Activated CD4-positive, alpha-beta T cell treated with anti-CD3 and anti-CD28 coated beads for 24 hours (primary cell): Measurements from ENCODE around the gene CALCR.
"Not testable (repeated sequence)": the region's sequence is repeated elsewhere in the genome, so short reads cannot be mapped to it uniquely, and the experiment has no call there.

ENCODE experiments used
- DNase-seq, 2 donors: peaks; one replicate each; pipeline ENCODE4 v3.0.0-alpha.2; 2020; ENCODE audit warnings: low read depth in 2 of 2

The CALCR gene

DNA sequence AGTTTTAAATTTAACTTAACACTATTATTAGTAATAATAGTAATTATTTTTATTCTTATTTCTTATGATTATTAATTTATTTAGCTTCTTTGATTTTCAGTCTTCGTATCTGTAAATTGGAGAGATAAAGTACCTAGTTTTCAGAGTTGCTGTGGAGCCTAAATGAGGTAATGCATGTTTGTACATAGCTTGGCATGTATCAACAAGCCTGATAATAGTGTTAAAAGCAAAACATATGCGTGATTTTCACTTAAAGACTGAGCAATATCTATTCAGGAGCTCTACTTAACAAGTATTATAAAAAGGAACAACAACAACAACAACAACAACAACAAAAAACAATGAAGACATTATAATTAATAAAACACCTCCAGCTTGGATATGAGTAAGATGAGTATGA lies 12.4 kb downstream of the CALCR start:
- no peak for DNase-seq

DNA sequence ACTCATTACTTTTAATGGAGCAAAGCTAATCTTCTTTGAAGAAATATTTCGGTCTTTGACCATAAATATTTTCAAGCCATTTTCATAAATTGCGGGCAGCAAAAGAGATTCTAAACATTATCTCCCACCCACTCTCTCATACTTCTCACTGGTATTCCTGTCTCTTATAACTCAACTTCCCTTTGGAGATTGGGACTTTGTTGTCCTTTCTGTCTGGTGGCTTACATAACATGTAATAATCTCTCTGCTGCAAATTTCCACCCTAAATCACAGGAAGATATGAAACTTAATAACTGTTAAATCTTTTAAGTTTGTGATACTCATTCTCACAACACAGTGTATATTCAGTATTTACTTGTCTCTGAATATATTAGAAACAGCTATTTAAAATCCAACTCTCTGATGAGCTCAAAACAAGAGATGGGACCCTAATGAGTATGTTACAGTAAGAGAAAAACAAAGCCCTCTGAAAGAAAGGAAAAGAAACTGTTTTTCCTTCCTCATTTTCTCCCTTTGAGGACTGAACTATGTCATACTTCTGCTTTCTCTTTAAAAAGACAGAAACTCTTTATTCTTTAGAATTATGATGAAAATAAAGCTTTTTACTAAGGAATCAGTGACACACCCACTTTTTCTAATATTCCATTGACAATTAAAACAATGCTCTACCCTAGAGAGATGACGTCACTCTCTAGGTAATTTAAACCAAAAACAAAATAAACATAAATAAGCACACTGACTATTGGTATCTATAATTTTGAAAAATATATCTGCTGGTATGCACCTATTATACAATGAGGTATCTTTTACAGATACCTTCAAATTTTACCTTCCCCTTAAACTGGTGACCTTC lies 14.7 kb downstream of the CALCR start:
- DNase-seq = no peak

GRCh38 chr7:93558705-93559614 lies 15.6 kb downstream of the CALCR start:
- no peak for DNase-seq

DNA sequence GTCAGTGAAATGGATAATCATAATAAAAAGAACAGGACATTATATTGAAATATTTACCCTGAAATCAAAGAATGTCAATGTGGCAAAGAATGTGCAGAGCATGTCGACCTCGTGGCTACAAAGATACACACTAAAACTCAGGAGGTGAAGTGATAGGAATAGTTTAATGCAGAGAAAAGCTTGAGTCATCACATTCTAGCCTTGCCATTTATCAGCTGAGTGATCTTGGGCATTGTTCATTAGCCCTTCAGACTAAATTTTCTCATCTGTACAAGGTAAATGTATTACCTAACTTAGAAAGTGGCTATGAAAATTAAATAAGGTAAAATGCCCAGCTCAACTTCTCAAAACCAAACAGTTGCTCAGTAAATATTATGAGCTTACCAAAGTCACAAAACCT lies 22.6 kb downstream of the CALCR start:
- no peak for DNase-seq

GRCh38 chr7:93551063-93551895 lies 23.2 kb downstream of the CALCR start:
- no peak for DNase-seq

- no peak for DNase-seq
These were observed 26.8 kb downstream of the CALCR start for GRCh38 chr7:93547716-93548115.

GRCh38 chr7:93544691-93545090 lies 29.8 kb downstream of the CALCR start:
- no peak for DNase-seq

DNA sequence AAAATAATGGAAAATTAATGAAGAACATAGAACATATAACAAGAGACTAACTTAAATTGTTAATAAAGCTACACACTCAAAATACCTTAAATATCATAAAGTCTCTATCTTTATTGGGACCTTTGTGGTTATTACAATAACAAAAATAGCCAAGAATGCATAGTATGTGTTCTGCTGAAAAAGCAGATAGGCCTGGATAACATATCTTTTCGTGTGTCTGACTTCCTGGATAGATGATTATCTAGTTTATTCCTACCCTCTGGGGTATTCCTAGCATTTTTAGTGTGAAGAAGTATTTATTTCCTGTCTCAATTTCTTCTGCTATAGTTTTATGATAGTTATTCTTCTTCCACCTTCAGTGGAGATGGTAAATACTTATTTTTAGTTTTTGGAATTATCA lies 36.5 kb downstream of the CALCR start:
- DNase-seq = no peak

DNA sequence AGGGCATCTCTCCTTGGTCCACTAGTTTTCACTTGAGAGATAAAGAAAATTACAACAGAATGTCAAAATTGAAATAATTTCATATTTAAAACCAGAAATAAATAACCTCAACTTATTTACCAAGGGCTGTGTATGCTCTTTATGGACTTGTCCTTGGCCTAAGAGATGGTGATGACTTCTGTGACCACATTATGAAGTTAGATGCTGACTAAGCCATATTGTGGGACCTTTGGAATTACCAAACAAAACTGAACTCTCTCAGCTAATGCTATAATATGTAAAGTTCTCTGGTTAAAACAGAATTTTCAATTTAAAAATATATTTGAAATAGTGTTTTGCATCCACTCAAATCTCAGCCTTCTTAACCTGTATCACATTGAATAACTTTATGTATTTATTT lies 38.9 kb downstream of the CALCR start:
- DNase-seq = no peak

GRCh38 chr7:93530701-93531100 lies 43.8 kb downstream of the CALCR start:
- no peak for DNase-seq

DNA sequence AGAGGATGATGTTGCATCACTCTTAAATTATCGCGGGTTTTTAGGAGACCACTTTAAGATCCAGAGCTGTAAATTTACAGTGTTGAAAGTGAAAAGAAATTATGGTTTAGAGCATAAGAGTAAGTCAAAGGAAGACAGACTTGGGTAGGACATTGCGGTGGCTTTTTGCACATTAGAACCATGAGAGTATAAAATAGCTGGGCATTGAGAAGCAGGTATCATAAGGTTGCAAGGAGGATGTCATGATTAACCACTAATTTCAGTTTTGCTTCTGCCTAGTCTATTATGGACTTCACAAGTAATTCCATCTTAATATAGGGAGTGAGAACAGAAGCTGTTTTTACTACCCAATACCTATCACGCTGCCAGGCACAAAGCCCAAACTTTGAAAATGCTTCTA lies 57.7 kb downstream of the CALCR start:
- DNase-seq = no peak

DNA sequence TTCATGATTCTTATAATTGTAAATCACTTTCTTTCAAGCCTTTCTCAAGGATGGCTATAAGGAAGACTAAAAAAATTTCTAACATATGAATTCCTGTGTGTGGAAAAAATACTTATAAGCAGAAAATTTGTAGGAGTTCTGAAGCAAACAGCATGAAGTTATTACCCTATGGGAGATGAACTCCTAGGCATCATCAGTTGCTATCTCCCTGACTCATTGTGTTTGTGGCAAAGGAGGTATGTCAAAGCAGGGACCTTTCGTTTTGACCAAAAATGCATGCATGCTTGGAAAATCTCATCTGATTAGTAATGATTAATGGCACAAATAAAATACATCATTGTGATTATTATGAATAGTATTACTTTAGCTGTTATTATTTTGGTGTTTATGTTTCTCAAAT lies 59.4 kb downstream of the CALCR start:
- DNase-seq = no peak

- DNase-seq = no peak
These were observed 65.2 kb downstream of the CALCR start for GRCh38 chr7:93509303-93509702.

DNA sequence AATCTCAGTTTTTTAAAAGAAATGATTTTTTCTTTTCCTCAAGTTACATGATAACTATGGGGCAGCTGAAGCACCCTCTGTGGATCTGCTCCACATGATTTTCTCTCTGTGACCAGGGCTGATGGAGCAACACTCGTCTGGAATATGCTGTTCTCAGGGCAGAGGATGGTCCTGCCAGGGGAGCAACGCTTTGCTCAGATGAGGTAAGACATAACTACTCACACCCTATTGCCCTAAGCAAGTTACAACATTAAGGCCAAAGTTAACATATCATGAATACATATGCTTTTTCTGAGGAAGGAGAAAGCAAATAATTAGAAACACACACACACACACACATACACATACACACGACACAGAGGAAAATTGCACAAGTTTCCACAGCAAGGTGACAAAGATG lies 71.4 kb downstream of the CALCR start:
- no peak for DNase-seq

- DNase-seq = not testable (repeated sequence)
These were observed 82.7 kb downstream of the CALCR start for GRCh38 chr7:93491860-93492259.

GRCh38 chr7:93476491-93477344 lies 97.8 kb downstream of the CALCR start:
- DNase-seq = no peak

DNA sequence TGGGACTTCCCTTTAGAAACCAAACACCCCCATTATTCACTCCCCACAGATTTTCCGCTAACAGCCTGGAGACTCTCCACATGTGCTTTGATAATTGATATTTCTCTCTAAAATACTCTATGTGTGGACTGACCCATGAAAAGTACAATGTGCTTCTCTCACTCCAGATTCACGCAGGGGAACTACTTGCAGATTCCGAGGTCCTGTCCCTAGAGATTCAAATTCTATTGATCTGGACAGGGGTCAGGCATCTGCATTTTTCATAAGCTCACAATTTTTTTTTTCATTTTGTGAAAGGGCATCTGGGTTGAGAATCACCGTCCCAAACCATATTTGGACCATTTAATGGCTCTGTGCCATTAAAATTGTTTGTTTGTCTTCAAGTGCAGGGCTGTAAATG lies 98.7 kb downstream of the CALCR start:
- no peak for DNase-seq

- DNase-seq = no peak
These were observed 103.1 kb downstream of the CALCR start for GRCh38 chr7:93471456-93471855.

DNA sequence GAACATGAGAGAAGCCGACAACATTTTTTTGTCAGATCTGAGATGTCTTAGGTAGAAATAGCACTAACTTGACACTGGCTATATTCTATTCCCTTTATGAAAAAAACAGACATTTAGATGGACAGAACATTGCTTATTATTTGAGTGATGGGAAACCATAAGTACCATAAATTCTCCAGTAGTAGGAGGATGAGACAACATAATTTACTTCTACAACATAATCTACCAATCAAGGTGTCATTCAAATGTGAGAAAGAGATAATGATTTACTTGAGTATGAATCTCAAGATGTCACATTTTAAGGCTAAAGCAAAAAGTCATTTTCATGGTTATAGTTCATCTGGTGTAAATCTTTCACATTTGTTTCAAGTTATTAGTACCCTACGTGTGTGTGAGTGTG lies 110.8 kb downstream of the CALCR start:
- DNase-seq = no peak

DNA sequence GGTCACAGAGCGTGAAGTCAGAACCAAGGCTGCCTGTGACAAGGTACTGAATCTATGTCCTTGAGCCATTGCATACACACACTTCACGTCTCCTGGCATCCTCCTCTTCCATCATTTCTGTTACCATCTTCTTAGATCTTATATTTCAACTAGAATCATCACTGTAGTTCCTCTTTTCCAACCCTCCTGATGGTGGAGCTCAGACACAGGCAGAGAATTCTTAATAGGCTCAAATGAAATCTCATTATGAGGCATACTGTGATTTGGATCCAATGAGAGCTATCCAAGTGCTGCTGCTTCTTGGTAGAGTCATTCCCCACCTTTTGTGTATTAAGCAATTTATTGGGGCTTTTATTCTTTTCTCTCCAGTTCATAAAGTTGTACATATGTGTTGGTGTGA lies 113.2 kb downstream of the CALCR start:
- no peak for DNase-seq

GRCh38 chr7:93453262-93453661 lies 121.3 kb downstream of the CALCR start:
- DNase-seq = no peak
